ENCODE measurements around the gene NEDD4L. TPM values are rescaled to one million over a fixed set of nuclear protein-coding genes. Genes with fewer than 3 reads are reported as not detected.
A peak's percentile ranks its signal among the peaks of the same experiment; 100 is the strongest.

NEDD4L gene
- total and polyA plus RNA-seq, 2 experiments from 2014 or later = 36.2 to 72.3 TPM

DNA sequence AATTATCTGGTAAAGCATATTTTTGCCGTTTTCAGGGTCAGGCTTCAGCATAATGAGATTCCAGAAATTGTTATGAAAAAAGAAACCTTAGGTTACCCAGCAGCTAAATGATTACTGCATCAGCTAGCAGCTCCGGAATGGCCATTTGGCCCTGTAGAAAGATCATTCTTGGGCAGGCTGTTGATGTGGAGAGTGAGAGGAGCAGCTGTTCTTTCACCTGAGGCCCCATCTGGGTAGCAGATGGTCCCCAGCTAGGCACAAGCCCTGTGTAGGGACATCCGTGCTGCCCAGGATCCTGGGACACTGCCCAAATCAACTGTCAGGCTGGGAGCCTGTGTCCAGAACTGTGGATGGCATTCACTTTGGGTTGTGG lies 61.8 kb downstream of the NEDD4L start (continued):
- TF ChIP-seq, protein P1, sequence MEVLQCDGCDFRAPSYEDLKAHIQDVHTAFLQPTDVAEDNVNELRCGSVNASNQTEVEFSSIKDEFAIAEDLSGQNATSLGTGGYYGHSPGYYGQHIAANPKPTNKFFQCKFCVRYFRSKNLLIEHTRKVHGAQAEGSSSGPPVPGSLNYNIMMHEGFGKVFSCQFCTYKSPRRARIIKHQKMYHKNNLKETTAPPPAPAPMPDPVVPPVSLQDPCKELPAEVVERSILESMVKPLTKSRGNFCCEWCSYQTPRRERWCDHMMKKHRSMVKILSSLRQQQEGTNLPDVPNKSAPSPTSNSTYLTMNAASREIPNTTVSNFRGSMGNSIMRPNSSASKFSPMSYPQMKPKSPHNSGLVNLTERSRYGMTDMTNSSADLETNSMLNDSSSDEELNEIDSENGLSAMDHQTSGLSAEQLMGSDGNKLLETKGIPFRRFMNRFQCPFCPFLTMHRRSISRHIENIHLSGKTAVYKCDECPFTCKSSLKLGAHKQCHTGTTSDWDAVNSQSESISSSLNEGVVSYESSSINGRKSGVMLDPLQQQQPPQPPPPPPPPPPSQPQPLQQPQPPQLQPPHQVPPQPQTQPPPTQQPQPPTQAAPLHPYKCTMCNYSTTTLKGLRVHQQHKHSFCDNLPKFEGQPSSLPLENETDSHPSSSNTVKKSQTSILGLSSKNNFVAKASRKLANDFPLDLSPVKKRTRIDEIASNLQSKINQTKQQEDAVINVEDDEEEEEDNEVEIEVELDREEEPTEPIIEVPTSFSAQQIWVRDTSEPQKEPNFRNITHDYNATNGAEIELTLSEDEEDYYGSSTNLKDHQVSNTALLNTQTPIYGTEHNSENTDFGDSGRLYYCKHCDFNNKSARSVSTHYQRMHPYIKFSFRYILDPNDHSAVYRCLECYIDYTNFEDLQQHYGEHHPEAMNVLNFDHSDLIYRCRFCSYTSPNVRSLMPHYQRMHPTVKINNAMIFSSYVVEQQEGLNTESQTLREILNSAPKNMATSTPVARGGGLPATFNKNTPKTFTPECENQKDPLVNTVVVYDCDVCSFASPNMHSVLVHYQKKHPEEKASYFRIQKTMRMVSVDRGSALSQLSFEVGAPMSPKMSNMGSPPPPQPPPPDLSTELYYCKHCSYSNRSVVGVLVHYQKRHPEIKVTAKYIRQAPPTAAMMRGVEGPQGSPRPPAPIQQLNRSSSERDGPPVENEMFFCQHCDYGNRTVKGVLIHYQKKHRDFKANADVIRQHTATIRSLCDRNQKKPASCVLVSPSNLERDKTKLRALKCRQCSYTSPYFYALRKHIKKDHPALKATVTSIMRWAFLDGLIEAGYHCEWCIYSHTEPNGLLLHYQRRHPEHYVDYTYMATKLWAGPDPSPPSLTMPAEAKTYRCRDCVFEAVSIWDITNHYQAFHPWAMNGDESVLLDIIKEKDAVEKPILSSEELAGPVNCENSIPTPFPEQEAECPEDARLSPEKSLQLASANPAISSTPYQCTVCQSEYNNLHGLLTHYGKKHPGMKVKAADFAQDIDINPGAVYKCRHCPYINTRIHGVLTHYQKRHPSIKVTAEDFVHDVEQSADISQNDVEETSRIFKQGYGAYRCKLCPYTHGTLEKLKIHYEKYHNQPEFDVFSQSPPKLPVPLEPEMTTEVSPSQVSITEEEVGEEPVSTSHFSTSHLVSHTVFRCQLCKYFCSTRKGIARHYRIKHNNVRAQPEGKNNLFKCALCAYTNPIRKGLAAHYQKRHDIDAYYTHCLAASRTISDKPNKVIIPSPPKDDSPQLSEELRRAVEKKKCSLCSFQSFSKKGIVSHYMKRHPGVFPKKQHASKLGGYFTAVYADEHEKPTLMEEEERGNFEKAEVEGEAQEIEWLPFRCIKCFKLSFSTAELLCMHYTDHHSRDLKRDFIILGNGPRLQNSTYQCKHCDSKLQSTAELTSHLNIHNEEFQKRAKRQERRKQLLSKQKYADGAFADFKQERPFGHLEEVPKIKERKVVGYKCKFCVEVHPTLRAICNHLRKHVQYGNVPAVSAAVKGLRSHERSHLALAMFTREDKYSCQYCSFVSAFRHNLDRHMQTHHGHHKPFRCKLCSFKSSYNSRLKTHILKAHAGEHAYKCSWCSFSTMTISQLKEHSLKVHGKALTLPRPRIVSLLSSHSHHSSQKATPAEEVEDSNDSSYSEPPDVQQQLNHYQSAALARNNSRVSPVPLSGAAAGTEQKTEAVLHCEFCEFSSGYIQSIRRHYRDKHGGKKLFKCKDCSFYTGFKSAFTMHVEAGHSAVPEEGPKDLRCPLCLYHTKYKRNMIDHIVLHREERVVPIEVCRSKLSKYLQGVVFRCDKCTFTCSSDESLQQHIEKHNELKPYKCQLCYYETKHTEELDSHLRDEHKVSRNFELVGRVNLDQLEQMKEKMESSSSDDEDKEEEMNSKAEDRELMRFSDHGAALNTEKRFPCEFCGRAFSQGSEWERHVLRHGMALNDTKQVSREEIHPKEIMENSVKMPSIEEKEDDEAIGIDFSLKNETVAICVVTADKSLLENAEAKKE (CRISPR knock-in tag; IDR thresholded peaks at IDR 0.05) = no peak
- no peak for TF ChIP-seq STAT1 (IDR thresholded peaks at IDR 0.05; ENCODE audit: unreplicated experiment)

DNA sequence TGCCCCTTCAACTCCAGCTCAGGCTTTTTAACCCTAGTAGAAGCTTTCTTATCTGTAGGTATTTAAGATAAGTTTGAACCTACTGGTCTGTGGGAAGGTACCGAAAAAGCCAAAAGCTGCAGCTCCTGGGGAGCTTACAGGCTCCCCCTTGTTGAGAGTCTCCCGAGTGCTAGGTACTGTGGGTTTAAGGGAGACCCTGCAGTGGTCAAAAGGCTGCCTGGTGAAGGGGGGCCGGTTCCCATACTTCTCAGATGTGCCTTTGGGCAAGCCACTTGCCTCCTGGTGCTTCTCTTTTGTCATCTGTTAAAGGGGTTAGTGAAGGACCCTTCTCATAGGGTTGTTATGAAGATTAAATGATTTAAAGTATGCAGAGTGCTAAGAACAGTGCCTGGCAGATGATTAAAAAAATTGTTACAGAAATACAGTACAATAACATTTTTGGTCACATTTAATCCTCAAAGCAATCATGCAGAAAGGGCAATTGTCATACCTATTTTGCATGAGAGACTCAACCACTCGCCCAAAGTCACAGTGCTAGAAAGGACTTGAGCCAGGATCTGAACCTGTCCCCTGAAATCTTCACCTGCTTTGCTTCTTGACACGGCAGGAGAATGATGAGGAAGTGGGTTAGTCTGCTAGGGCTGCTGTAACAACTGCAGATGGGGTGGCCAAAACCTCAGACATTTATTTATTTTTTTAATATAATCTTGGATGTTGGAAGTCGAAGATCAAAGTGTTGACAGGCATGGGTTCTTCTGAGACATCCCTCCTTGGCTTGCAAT lies 62.5 kb downstream of the NEDD4L start:
- Mint-ChIP-seq H3K27me3 (ENCODE audit: insufficient read depth, low read depth, poor library complexity) (peaks cover 5% of the 10 kb centered on the region), H3K4me1 (peaks cover 58% of the 10 kb centered on the region), H3K36me3 (ENCODE audit: low read depth) (no peaks in the 10 kb centered on the region), H3K27ac (no peak overlapping the region), H3K9me3 (no peaks in the 10 kb centered on the region), H3K4me3 (no peak overlapping the region)
- H3K4me3 ChIP-seq = no peak overlapping the region
- H3K79me2 ChIP-seq (replicated peaks; ENCODE audit: insufficient read depth) = peaks cover 97% of the 10 kb centered on the region
- ATAC-seq (peak; percentile 70), DNase-seq (ENCODE audit: low spot score) (no peak)
- H4K20me1 ChIP-seq (replicated peaks; ENCODE audit: insufficient read depth) = peaks cover 10% of the 10 kb centered on the region; the same call in 1 of the 2 replicates
- H3K4me2 ChIP-seq = no peak overlapping the region
- H2AFZ ChIP-seq = no peak overlapping the region
- H3K27me3 ChIP-seq (ENCODE audit: insufficient read depth) = no peaks in the 10 kb centered on the region
- H3K9me2 ChIP-seq (ENCODE audit: insufficient read depth) = no peaks in the 10 kb centered on the region
- TF ChIP-seq CTCF (conservative IDR thresholded peaks at IDR 0.05; ENCODE audit: low read depth in 2 of 2) (no peak), ZNF114 (CRISPR knock-in tag; IDR thresholded peaks at IDR 0.05) (no peak)
- TF ChIP-seq, protein P1 (CRISPR knock-in tag; IDR thresholded peaks at IDR 0.05) = no peak
- no peaks in the 10 kb centered on the region for H3K36me3 ChIP-seq (ENCODE audit: insufficient read depth)
- peak overlapping the region; percentile 41; the same call in 1 of the 2 replicates for H3K27ac ChIP-seq (ENCODE audit: low read depth)
- peaks cover 47% of the 10 kb centered on the region for H3K4me1 ChIP-seq (ENCODE audit: insufficient read depth)
- H3F3A ChIP-seq (replicated peaks; ENCODE audit: low read depth) = no peaks in the 10 kb centered on the region
